ENCODE results near the gene CERS3.

CERS3 gene

DNA sequence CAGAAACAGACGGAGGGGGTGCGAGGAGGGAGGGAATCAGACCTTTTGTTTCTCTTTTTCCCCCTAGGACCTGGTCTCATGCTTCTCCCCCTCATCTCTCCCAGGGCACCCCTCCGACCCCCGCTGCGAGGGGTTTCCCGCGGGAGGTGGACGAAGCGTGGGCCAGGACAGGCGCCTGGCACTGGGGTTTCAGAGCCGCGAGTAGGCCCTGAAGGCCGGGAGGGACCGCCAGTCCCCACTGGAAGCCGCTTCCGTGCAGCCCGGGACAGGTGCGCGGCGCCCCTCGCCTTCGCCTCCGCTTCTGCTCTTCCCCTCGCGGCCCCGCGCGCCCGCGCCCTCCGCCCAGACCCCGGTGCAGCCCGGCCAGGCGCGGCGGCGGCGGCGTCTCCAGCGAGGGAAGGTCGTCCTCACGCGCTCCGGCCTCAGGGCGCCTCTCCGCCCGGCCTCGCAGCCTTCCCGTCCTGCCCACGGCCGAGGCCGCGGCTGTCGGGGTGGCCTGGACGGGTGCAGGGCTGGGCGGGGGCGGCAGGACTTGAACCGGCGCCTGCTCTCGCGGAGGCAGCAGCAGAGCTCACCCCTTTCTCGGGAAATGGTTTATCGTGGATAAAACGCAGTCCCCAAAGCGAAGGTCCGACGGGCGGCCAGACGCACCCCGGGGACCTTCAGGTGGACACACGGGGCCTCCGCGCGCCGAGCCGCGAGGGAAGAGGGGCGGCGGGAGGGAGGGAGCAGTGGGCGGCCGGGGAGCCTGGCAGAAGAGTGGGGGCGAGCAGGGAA lies 155.4 kb downstream of the CERS3 start:
- DNase-seq = no peak

DNA sequence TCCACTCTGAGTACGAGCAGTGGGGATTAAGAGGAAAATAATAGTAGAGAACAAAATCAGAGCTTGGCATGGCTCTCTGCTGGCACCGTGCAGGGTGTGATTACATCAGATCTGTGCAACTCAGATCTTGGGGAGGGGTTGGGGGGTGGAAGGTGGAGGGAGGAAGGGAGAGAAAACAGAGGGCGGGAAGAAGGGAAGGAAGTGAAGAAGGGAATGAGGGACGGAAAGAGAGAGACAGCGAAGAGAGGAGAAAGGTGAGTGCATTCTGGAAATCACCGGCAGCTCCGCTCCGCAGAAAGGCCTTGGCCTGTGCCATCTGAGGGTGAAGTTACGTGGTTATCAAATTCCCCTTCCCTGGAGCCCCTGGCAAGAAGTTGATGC lies 156.0 kb downstream of the CERS3 start:
- no peak for DNase-seq

DNA sequence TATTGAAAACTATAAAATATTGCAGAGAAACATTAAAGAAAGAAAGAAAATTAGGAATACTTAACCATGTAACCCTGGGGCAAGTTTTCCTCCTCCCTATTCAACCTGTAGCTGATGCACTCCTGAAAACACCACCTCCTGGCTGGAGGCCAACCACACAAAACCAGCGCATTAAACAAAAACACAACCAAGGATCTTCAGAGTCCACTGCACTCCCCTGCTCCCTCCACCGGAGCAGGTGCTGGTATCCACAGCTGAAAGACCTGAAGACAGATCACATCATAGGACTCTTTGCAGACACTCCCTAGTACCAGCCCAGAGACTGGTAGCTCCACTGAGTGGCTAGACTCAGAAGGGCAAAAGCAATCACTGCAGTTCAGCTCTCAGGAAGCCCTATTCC lies 173.4 kb downstream of the CERS3 start:
- DNase-seq = no peak

DNA sequence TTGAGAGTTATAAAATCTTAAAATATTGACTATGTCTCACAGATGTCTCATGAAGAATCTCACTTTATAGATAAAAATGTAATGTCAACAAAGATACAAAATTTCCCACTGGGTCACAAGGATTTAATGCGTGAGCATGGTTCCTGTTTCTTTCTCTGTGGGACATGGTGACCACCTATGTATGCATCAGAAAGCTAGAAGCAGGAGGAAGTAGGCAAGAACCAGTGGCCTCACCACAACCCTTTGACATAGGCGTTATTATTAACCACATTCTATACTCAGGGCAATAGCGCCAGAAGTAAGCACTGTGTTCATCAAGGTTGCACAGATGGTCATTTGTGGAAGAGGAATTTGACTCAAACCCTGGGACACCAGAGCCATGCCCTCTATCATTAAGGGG lies 175.3 kb downstream of the CERS3 start:
- no peak for DNase-seq

DNA sequence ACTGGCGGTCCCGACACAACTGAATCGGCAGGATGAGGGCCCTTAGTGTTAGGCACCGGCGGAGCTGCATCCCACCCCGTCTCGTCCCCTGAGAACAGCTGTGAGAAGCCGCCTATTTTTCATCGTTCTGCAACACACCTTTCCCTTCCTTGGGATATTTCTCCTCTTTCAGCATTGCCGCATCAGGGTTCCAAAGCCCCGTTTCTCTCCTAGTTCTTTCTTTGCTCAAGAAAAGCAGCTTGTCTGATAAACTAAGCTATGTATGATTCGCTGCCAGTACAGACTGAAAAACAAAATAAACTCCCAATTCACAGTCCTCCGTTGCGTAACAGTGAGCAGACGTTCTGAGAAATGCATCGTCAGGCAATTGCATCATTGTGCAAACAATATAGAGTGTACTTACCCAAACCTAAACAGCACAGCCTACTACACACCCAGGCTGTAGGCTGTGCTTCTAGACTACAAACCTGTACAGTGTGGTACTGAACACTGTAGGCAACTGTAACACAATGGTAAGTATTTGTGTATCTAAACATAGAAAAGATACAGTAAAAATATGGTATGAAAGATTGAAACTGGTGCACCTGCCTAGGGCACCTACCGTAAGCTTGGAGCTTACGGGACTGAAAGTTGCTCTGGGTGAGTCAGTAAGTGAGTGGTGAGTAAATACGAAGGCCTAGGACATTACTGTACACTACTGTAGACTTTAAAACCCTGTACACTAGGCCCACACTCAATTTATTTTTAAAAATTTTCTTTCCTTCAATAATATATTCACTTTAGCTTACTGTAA lies 178.1 kb downstream of the CERS3 start:
- no peak for DNase-seq
